Sigmoid colon (tissue), 4 donors: ENCODE results near the gene GSS.

Source experiments
- CTCF ChIP-seq, 4 experiments: fragments of 450-650 bp in 3 of 4; fragments of 200-600 bp in 1 of 4; IDR thresholded peaks; one replicate each; pipeline ENCODE4 v1.5.1; 2016 to 2019; ENCODE audit warnings: antibody characterized with exemption in 4 of 4, mild to moderate bottlenecking in 3 of 4, moderate library complexity in 2 of 4
- EP300 ChIP-seq, 4 donors: sonication (generic); formaldehyde crosslinking; IDR thresholded peaks; one replicate each; pipeline ENCODE4 v1.6.1; 2017; ENCODE audit warnings: antibody characterized with exemption in 4 of 4
- POLR2A ChIP-seq, 2 donors: fragments of 450-650 bp; IDR thresholded peaks; one replicate each; pipeline ENCODE4 v1.6.1; 2016; ENCODE audit warnings: antibody characterized with exemption in 2 of 2, mild to moderate bottlenecking in 2 of 2, moderate library complexity in 2 of 2
- POLR2AphosphoS5 ChIP-seq, 4 donors: sonication (generic); formaldehyde crosslinking; IDR thresholded peaks; one replicate each; pipeline ENCODE4 v1.6.1; 2017; ENCODE audit warnings: antibody characterized with exemption in 4 of 4

GRCh38 chr20:34928411-34928810, 27.2 kb downstream of the GSS start:
- TF ChIP-seq CTCF (IDR thresholded peaks at IDR 0.05), result no peak
- TF ChIP-seq POLR2A (IDR thresholded peaks at IDR 0.05), result no peak
- TF ChIP-seq POLR2AphosphoS5 (IDR thresholded peaks at IDR 0.05), result no peak
- TF ChIP-seq EP300 (IDR thresholded peaks at IDR 0.05), result no peak
